ENCODE results near the gene CHSY1.

Gene CHSY1

GRCh38 chr15:101139986-101140696 lies 111.7 kb downstream of the CHSY1 start:
- Histone ChIP-seq H3K4me1 (ENCODE audit: control insufficient read depth, insufficient read depth, low read length) (no peaks in the 10 kb centered on the region), H3K9ac (ENCODE audit: low read depth, low read length) (no peak overlapping the region), H3K4me3 (ENCODE audit: low read length) (no peak overlapping the region)

GRCh38 chr15:101138913-101139880 lies 112.7 kb downstream of the CHSY1 start:
- H3K27me3 ChIP-seq (ENCODE audit: control insufficient read depth, insufficient read depth, low read length) = no peaks in the 10 kb centered on the region
- no peaks in the 10 kb centered on the region for H3K4me1 ChIP-seq (ENCODE audit: control insufficient read depth, insufficient read depth, low read length)
- no peaks in the 10 kb centered on the region for H3K9me3 ChIP-seq (replicated peaks; ENCODE audit: low read length)
- no peak overlapping the region for H3K9ac ChIP-seq (ENCODE audit: low read depth, low read length)
- no peak overlapping the region for H3K4me3 ChIP-seq (ENCODE audit: low read length)
- no peak overlapping the region for H3K4me2 ChIP-seq (ENCODE audit: low read length)
- no peaks in the 10 kb centered on the region for H3K36me3 ChIP-seq (ENCODE audit: insufficient read depth, low read length)

More at GRCh38 chr15:101139986-101140696, 111.7 kb downstream of the CHSY1 start:
- H3K27me3 ChIP-seq (ENCODE audit: control insufficient read depth, insufficient read depth, low read length) = no peaks in the 10 kb centered on the region
- no peaks in the 10 kb centered on the region for H3K9me3 ChIP-seq (replicated peaks; ENCODE audit: low read length)
- H3K4me2 ChIP-seq (ENCODE audit: low read length) = no peak overlapping the region
- no peaks in the 10 kb centered on the region for H3K36me3 ChIP-seq (ENCODE audit: insufficient read depth, low read length)

GRCh38 chr15:101138086-101138660 lies 113.7 kb downstream of the CHSY1 start:
- Histone ChIP-seq H3K9ac (ENCODE audit: low read depth, low read length) (no peak overlapping the region), H3K4me2 (ENCODE audit: low read length) (no peak overlapping the region), H3K9me3 (replicated peaks; ENCODE audit: low read length) (no peaks in the 10 kb centered on the region), H3K4me1 (ENCODE audit: control insufficient read depth, insufficient read depth, low read length) (no peaks in the 10 kb centered on the region), H3K4me3 (ENCODE audit: low read length) (no peak overlapping the region), H3K27me3 (ENCODE audit: control insufficient read depth, insufficient read depth, low read length) (no peaks in the 10 kb centered on the region), H3K36me3 (ENCODE audit: insufficient read depth, low read length) (no peaks in the 10 kb centered on the region)

- H3K36me3 ChIP-seq (ENCODE audit: insufficient read depth, low read length) = no peaks in the 10 kb centered on the region
These were observed 114.4 kb downstream of the CHSY1 start for GRCh38 chr15:101137312-101137940.

GRCh38 chr15:101136381-101137268 lies 115.2 kb downstream of the CHSY1 start:
- no peaks in the 10 kb centered on the region for H3K9me3 ChIP-seq (replicated peaks; ENCODE audit: low read length)

More at GRCh38 chr15:101137312-101137940, 114.4 kb downstream of the CHSY1 start:
- no peak overlapping the region for H3K4me3 ChIP-seq (ENCODE audit: low read length)
- H3K9me3 ChIP-seq (replicated peaks; ENCODE audit: low read length) = no peaks in the 10 kb centered on the region
- H3K4me1 ChIP-seq (ENCODE audit: control insufficient read depth, insufficient read depth, low read length) = no peaks in the 10 kb centered on the region
- H3K4me2 ChIP-seq (ENCODE audit: low read length) = no peak overlapping the region
- H3K27me3 ChIP-seq (ENCODE audit: control insufficient read depth, insufficient read depth, low read length) = no peaks in the 10 kb centered on the region
- H3K9ac ChIP-seq (ENCODE audit: low read depth, low read length) = no peak overlapping the region

GRCh38 chr15:101135532-101136166 lies 116.2 kb downstream of the CHSY1 start:
- H3K36me3 ChIP-seq (ENCODE audit: insufficient read depth, low read length) = no peaks in the 10 kb centered on the region
- no peak overlapping the region for H3K4me2 ChIP-seq (ENCODE audit: low read length)
- no peaks in the 10 kb centered on the region for H3K4me1 ChIP-seq (ENCODE audit: control insufficient read depth, insufficient read depth, low read length)
- H3K9me3 ChIP-seq (replicated peaks; ENCODE audit: low read length) = no peaks in the 10 kb centered on the region
- H3K4me3 ChIP-seq (ENCODE audit: low read length) = no peak overlapping the region
- H3K27me3 ChIP-seq (ENCODE audit: control insufficient read depth, insufficient read depth, low read length) = no peaks in the 10 kb centered on the region
- H3K9ac ChIP-seq (ENCODE audit: low read depth, low read length) = no peak overlapping the region

More at GRCh38 chr15:101136381-101137268, 115.2 kb downstream of the CHSY1 start:
- Histone ChIP-seq H3K4me1 (ENCODE audit: control insufficient read depth, insufficient read depth, low read length) (no peaks in the 10 kb centered on the region), H3K36me3 (ENCODE audit: insufficient read depth, low read length) (no peaks in the 10 kb centered on the region), H3K4me2 (ENCODE audit: low read length) (no peak overlapping the region), H3K9ac (ENCODE audit: low read depth, low read length) (no peak overlapping the region), H3K4me3 (ENCODE audit: low read length) (no peak overlapping the region), H3K27me3 (ENCODE audit: control insufficient read depth, insufficient read depth, low read length) (no peaks in the 10 kb centered on the region)

GRCh38 chr15:101134780-101135179 lies 117.1 kb downstream of the CHSY1 start:
- Histone ChIP-seq H3K9ac (ENCODE audit: low read depth, low read length) (no peak overlapping the region), H3K27me3 (ENCODE audit: control insufficient read depth, insufficient read depth, low read length) (no peaks in the 10 kb centered on the region), H3K4me3 (ENCODE audit: low read length) (no peak overlapping the region), H3K4me2 (ENCODE audit: low read length) (no peak overlapping the region), H3K9me3 (replicated peaks; ENCODE audit: low read length) (no peaks in the 10 kb centered on the region), H3K36me3 (ENCODE audit: insufficient read depth, low read length) (no peaks in the 10 kb centered on the region), H3K4me1 (ENCODE audit: control insufficient read depth, insufficient read depth, low read length) (no peaks in the 10 kb centered on the region)

GRCh38 chr15:101133751-101134261 lies 118.0 kb downstream of the CHSY1 start:
- no peak overlapping the region for H3K4me2 ChIP-seq (ENCODE audit: low read length)
- H3K4me1 ChIP-seq (ENCODE audit: control insufficient read depth, insufficient read depth, low read length) = peaks cover 2% of the 10 kb centered on the region
- H3K9ac ChIP-seq (ENCODE audit: low read depth, low read length) = no peak overlapping the region
- no peak overlapping the region for H3K4me3 ChIP-seq (ENCODE audit: low read length)
- H3K27me3 ChIP-seq (ENCODE audit: control insufficient read depth, insufficient read depth, low read length) = no peaks in the 10 kb centered on the region
- H3K36me3 ChIP-seq (ENCODE audit: insufficient read depth, low read length) = no peaks in the 10 kb centered on the region
- H3K9me3 ChIP-seq (replicated peaks; ENCODE audit: low read length) = peaks cover 1% of the 10 kb centered on the region

GRCh38 chr15:101133181-101133460 lies 118.7 kb downstream of the CHSY1 start:
- Histone ChIP-seq H3K4me2 (ENCODE audit: low read length) (no peak overlapping the region), H3K4me1 (ENCODE audit: control insufficient read depth, insufficient read depth, low read length) (peaks cover 9% of the 10 kb centered on the region), H3K9me3 (replicated peaks; ENCODE audit: low read length) (peaks cover 7% of the 10 kb centered on the region), H3K27me3 (ENCODE audit: control insufficient read depth, insufficient read depth, low read length) (no peaks in the 10 kb centered on the region), H3K36me3 (ENCODE audit: insufficient read depth, low read length) (no peaks in the 10 kb centered on the region), H3K9ac (ENCODE audit: low read depth, low read length) (no peak overlapping the region), H3K4me3 (ENCODE audit: low read length) (no peak overlapping the region)
